Smooth muscle cell of the coronary artery (primary cell): ENCODE results near the gene ANKRD30BL. TPM values are rescaled to one million over a fixed set of nuclear protein-coding genes. Genes with fewer than 3 reads are reported as not detected.

Source experiments
- total RNA-seq: library from RNA; depleted of rRNA; stranded (reverse); fragments of >200 nt; gene quantifications from 2 replicates; pipeline ENCODE4 v1.2.3, GENCODE V29; 2014; ENCODE audit warnings: low replicate concordance

ANKRD30BL gene
- total RNA-seq, result not detected in 2 replicates

GRCh38 chr2:132161161-132162124 lies at the start of gene ANKRD30BL:
ANKRD30BL (minus strand) TSS chr2:132161952; CDS start chr2:132161705, 247 bp downstream.

